ENCODE measurements around the gene HIP1.
A peak's percentile ranks its signal among the peaks of the same experiment; 100 is the strongest.

DNA sequence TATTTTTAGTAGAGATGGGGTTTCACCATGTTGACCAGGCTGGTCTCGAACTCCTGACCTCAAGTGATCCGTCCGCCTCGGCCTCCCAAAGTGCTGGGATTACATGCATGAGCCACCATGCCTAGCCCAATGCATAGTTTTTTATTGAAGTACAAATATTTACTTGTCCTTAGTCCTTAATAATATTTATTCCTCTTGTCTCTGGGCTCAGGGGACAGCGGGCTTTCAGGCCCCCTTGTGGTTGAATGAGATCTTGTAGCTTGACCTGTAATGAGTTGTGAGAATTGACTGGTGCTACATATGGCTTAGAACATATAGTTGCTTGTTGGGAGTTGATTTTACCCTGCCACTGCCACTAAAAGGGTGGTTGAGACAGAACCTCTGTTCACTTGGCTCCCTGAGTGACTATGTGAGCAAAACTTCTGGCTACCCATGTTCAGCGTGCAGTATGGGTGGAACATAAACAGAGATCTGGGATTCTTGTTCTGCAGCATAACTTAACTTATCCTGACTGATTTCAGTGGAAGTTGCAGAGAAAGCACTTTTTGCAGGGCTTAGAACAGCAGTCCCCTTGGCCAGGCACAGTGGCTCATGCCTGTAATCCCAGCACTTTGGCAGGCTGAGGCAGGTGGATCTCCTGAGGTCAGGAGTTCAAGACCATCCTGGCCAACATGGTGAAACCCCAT lies 18.4 kb upstream of the HIP1 start:
- no peak for TF ChIP-seq POLR2A (IDR thresholded peaks at IDR 0.05; ENCODE audit: low read depth, low read length)
- TF ChIP-seq, protein P1, sequence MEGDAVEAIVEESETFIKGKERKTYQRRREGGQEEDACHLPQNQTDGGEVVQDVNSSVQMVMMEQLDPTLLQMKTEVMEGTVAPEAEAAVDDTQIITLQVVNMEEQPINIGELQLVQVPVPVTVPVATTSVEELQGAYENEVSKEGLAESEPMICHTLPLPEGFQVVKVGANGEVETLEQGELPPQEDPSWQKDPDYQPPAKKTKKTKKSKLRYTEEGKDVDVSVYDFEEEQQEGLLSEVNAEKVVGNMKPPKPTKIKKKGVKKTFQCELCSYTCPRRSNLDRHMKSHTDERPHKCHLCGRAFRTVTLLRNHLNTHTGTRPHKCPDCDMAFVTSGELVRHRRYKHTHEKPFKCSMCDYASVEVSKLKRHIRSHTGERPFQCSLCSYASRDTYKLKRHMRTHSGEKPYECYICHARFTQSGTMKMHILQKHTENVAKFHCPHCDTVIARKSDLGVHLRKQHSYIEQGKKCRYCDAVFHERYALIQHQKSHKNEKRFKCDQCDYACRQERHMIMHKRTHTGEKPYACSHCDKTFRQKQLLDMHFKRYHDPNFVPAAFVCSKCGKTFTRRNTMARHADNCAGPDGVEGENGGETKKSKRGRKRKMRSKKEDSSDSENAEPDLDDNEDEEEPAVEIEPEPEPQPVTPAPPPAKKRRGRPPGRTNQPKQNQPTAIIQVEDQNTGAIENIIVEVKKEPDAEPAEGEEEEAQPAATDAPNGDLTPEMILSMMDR (conservative IDR thresholded peaks at IDR 0.05; ENCODE audit: low read depth, low read length) = peak; percentile 58
- no peak for TF ChIP-seq BHLHE40 (IDR thresholded peaks at IDR 0.05; ENCODE audit: low read depth, low read length)
